PC-3 (cell line): ENCODE measurements around the gene NOXA1. TPM values are rescaled to one million over a fixed set of nuclear protein-coding genes. Genes with fewer than 3 reads are reported as not detected.

Source experiments
- ATAC-seq: fragments of 200-7000 bp; cut with Tn5 transposase; 2 replicates; pipeline ENCODE4 v1.9.1; 2020; ENCODE audit warnings: mild to moderate bottlenecking, moderate library complexity
- BruUV-seq: library from RNA; stranded (reverse); fragments of 400-500 nt; replicated peaks from 2 replicates; lab custom pipeline; 2021; lab: Mats Ljungman, UMichigan
- CTCF ChIA-PET: fragments of 300-600 bp; sonication (Branson Sonifier 250); formaldehyde crosslinking; loops from one replicate; lab custom pipeline; 2022; ENCODE audit warnings: antibody characterized with exemption; lab: Charles Lee
- POLR2A ChIA-PET: fragments of 300-600 bp; sonication (Branson Sonifier 250); formaldehyde crosslinking; loops from one replicate; lab custom pipeline; 2022; ENCODE audit warnings: antibody characterized with exemption; ENCODE audit not compliant: unreplicated experiment; lab: Charles Lee
- DNase-seq: peaks from one replicate; pipeline ENCODE4 v3.0.0-alpha.2; 2015
- H2AFZ ChIP-seq: fragments of 300-600 bp; sonication (generic); 2 replicates; pipeline ENCODE4 v1.6.0; 2016; ENCODE audit warnings: antibody characterized with exemption, low read length
- H3F3A ChIP-seq: fragments of 300-600 bp; sonication (generic); one replicate; pipeline ENCODE4 v1.6.0; 2017; ENCODE audit warnings: antibody characterized with exemption, low read length, control low read depth, mild to moderate bottlenecking; ENCODE audit not compliant: unreplicated experiment
- H3K27ac ChIP-seq: fragments of 300-600 bp; sonication (generic); 2 replicates; pipeline ENCODE4 v1.5.1; 2016; ENCODE audit warnings: mild to moderate bottlenecking, low read length
- H3K27me3 ChIP-seq: fragments of 300-600 bp; sonication (generic); 2 replicates; pipeline ENCODE4 v1.6.1; 2016; ENCODE audit warnings: low read length, mixed read lengths
- H3K36me3 ChIP-seq: fragments of 300-600 bp; sonication (generic); 2 replicates; pipeline ENCODE4 v1.6.1; 2016; ENCODE audit warnings: low read depth, mixed run types, low read length, mixed read lengths
- H3K4me1 ChIP-seq: fragments of 300-600 bp; sonication (generic); 2 replicates; pipeline ENCODE4 v1.5.1; 2016; ENCODE audit warnings: low read length; ENCODE audit not compliant: insufficient read depth
- H3K4me2 ChIP-seq: fragments of 300-600 bp; sonication (generic); 2 replicates; pipeline ENCODE4 v1.6.0; 2016; ENCODE audit warnings: low read length
- H3K4me3 ChIP-seq: fragments of 300-600 bp; sonication (generic); 2 replicates; pipeline ENCODE4 v1.5.1; 2016; ENCODE audit warnings: mild to moderate bottlenecking, low read length, mixed read lengths
- H3K79me2 ChIP-seq: fragments of 300-600 bp; sonication (generic); 2 replicates; pipeline ENCODE4 v1.6.1; 2017; ENCODE audit warnings: low read length, mixed read lengths
- H3K9ac ChIP-seq: fragments of 300-600 bp; sonication (generic); 2 replicates; pipeline ENCODE4 v1.6.0; 2016; ENCODE audit warnings: mild to moderate bottlenecking, low read length
- H3K9me2 ChIP-seq: fragments of 300-600 bp; sonication (generic); replicated peaks from 2 replicates; pipeline ENCODE4 v1.6.1; 2016; ENCODE audit warnings: mixed run types, low read length, mixed read lengths
- H3K9me3 ChIP-seq: fragments of 300-600 bp; sonication (generic); 2 replicates; pipeline ENCODE4 v1.6.1; 2016; ENCODE audit warnings: low read length, mixed read lengths
- H4K20me1 ChIP-seq: fragments of 300-600 bp; sonication (generic); 2 replicates; pipeline ENCODE4 v1.6.1; 2016; ENCODE audit warnings: low read length, mixed read lengths
- CTCF ChIP-seq: fragments of 300-600 bp; sonication (generic); conservative IDR thresholded peaks from 2 replicates; pipeline ENCODE4 v1.5.1; 2017; ENCODE audit warnings: antibody characterized with exemption, low read depth, mild to moderate bottlenecking, low read length
- EZH2 ChIP-seq: fragments of 300-600 bp; sonication (generic); IDR thresholded peaks from one replicate; pipeline ENCODE4 v1.6.1; 2017; ENCODE audit warnings: antibody characterized with exemption, mild to moderate bottlenecking, low read length; ENCODE audit not compliant: unreplicated experiment
- EZH2phosphoT487 ChIP-seq: fragments of 300-600 bp; sonication (generic); IDR thresholded peaks from 2 replicates; pipeline ENCODE4 v1.6.1; 2018; ENCODE audit warnings: mild to moderate bottlenecking, antibody characterized with exemption, low read length, borderline replicate concordance
- intact Hi-C: fragments of 100-400 bp; cut with micrococcal nuclease; formaldehyde crosslinking; loops from 2 replicates; pipeline ENCODE4 v1.9.0; 2023
- total RNA-seq: library from RNA; depleted of rRNA; stranded (reverse); fragments of >200 nt; gene quantifications from 2 replicates; pipeline ENCODE4 v1.2.3, GENCODE V29; 2014

NOXA1 gene
- total RNA-seq, 1 experiment from 2014 or later = 0.51 TPM

GRCh38 chr9:137446851-137447471, 23.8 kb downstream of the NOXA1 start:
- Histone ChIP-seq H3K4me1 (peaks cover 7% of the 10 kb centered on the region; the same call in 1 of the 2 replicates), H4K20me1 (no peaks in the 10 kb centered on the region), H3K9me3 (no peaks in the 10 kb centered on the region), H3F3A (no peaks in the 10 kb centered on the region), H3K4me3 (no peak overlapping the region), H3K4me2 (no peak overlapping the region), H3K27ac (no peak overlapping the region), H3K36me3 (no peaks in the 10 kb centered on the region), H3K27me3 (no peaks in the 10 kb centered on the region), H3K9ac (no peak overlapping the region), H3K79me2 (no peaks in the 10 kb centered on the region), H3K9me2 (no peaks in the 10 kb centered on the region), H2AFZ (no peak overlapping the region)
- TF ChIP-seq EZH2 (no peak), EZH2phosphoT487 (no peak), CTCF (no peak)
- intact Hi-C loops = loop anchor here (5.0 kb wide), 1 partner anchor 160 kb away; no protein-coding TSS in a partner anchor
- ChIA-PET POLR2A (interaction anchor here (0.6 kb wide), 1 partner anchor 104 kb away, joined by 4 read pairs; no protein-coding TSS in a partner anchor), CTCF (interaction anchor here (0.6 to 0.8 kb wide), 2 partner anchors 24 to 160 kb away, joined by 3 to 4 read pairs; partner anchors contain the start of gene EXD3)
- BruUV-seq = no TSS peak
- ATAC-seq (no peak), DNase-seq (no peak)

GRCh38 chr9:137447722-137448601, 24.8 kb downstream of the NOXA1 start:
- H3K4me3 ChIP-seq = no peak overlapping the region
- H3K4me1 ChIP-seq = peaks cover 7% of the 10 kb centered on the region; the same call in 1 of the 2 replicates
- no peak overlapping the region for H3K9ac ChIP-seq
- H2AFZ ChIP-seq = no peak overlapping the region
- POLR2A ChIA-PET = no interaction called here
- no peaks in the 10 kb centered on the region for H4K20me1 ChIP-seq
- no peak overlapping the region for H3K27ac ChIP-seq
- no peaks in the 10 kb centered on the region for H3K36me3 ChIP-seq
- H3K9me2 ChIP-seq = no peaks in the 10 kb centered on the region
- CTCF ChIA-PET = interaction anchor here (0.6 kb wide), 1 partner anchor 25 kb away, joined by 3 read pairs; the partner anchor contains the start of gene EXD3
- ATAC-seq = no peak
- H3F3A ChIP-seq = no peaks in the 10 kb centered on the region
- DNase-seq = no peak
- intact Hi-C loops = loop anchor here (5.0 kb wide), 1 partner anchor 161 kb away; no protein-coding TSS in a partner anchor
- TF ChIP-seq EZH2 (no peak), CTCF (no peak), EZH2phosphoT487 (no peak)
- no peaks in the 10 kb centered on the region for H3K27me3 ChIP-seq
- no peaks in the 10 kb centered on the region for H3K79me2 ChIP-seq
- no peaks in the 10 kb centered on the region for H3K9me3 ChIP-seq
- BruUV-seq = no TSS peak
- H3K4me2 ChIP-seq = no peak overlapping the region
